H1 (cell line): Measurements from ENCODE around the gene PFN3. TPM values are rescaled to one million over a fixed set of nuclear protein-coding genes. Genes with fewer than 3 reads are reported as not detected.
A peak's percentile ranks its signal among the peaks of the same experiment; 100 is the strongest.

Experiments
- CTCF ChIA-PET: fragments of 300-600 bp; sonication (Branson Sonifier 250); formaldehyde crosslinking; loops from one replicate; lab custom pipeline; 2021; ENCODE audit not compliant: partially characterized antibody; lab: Charles Lee
- POLR2A ChIA-PET: fragments of 300-600 bp; sonication (Branson Sonifier 250); formaldehyde crosslinking; loops from one replicate; lab custom pipeline; 2021; ENCODE audit warnings: inconsistent platforms; ENCODE audit not compliant: partially characterized antibody; lab: Charles Lee
- DNase-seq, 2 experiments: peaks; one replicate each; pipeline versions ENCODE4 v3.0.0 to v3.0.0-alpha.2; 2010 to 2022; ENCODE audit warnings: low spot score in 2 of 2, low read depth in 1 of 2, mixed read lengths in 1 of 2
- FAIRE-seq: peaks from 2 replicates; lab custom pipeline; 2011; peaks lifted over from hg19 to GRCh38; lab: Jason Lieb, UNC
- H2AFZ ChIP-seq: 2 replicates; pipeline ENCODE4 v1.8.1; 2012; ENCODE audit warnings: low read length, inconsistent platforms
- H2AK5ac ChIP-seq: 2 replicates; pipeline ENCODE4 v1.6.1; 2013; ENCODE audit warnings: low read depth, low read length
- H2BK120ac ChIP-seq: replicated peaks from 2 replicates; pipeline ENCODE3; 2013; ENCODE audit warnings: low read depth, low read length, inconsistent platforms
- H2BK12ac ChIP-seq: 2 replicates; pipeline ENCODE4 v1.6.1; 2013; ENCODE audit warnings: low read depth, low read length
- H2BK15ac ChIP-seq: 2 replicates; pipeline ENCODE4 v1.6.1; 2013; ENCODE audit warnings: low read length
- H2BK20ac ChIP-seq: 2 replicates; pipeline ENCODE4 v1.6.1; 2013; ENCODE audit warnings: low read length
- H2BK5ac ChIP-seq: 2 replicates; pipeline ENCODE4 v1.6.1; 2013; ENCODE audit warnings: low read depth, low read length
- H3K14ac ChIP-seq: 2 replicates; pipeline ENCODE4 v1.6.1; 2013; ENCODE audit warnings: inconsistent platforms; ENCODE audit not compliant: insufficient read length
- H3K18ac ChIP-seq: 2 replicates; pipeline ENCODE4 v1.6.1; 2013; ENCODE audit warnings: low read length; ENCODE audit errors: extremely low read depth
- H3K23ac ChIP-seq: 2 replicates; pipeline ENCODE4 v1.6.1; 2013; ENCODE audit warnings: inconsistent platforms; ENCODE audit not compliant: insufficient read length
- H3K23me2 ChIP-seq: 2 replicates; pipeline ENCODE4 v1.6.1; 2013; ENCODE audit warnings: low read depth, low read length
- H3K27ac ChIP-seq: 2 replicates; pipeline ENCODE4 v1.6.1; 2011; ENCODE audit warnings: low read depth, low read length, inconsistent platforms
- H3K27me3 ChIP-seq, 4 experiments: replicated peaks in 1 of 4; 1 replicate in 1 of 4; 2 replicates in 3 of 4; pipeline versions ENCODE4 v1.6.1 to v1.8.1; 2011 to 2013; ENCODE audit warnings: low read length in 3 of 4, mild to moderate bottlenecking in 3 of 4, inconsistent platforms in 2 of 4, mixed read lengths in 2 of 4, moderate library complexity in 1 of 4; ENCODE audit not compliant: control insufficient read depth in 3 of 4, insufficient read depth in 3 of 4; ENCODE audit errors: extremely low read depth in 1 of 4
- H3K36me3 ChIP-seq, 4 experiments: 2 replicates each; pipeline versions ENCODE4 v1.6.1 to v1.8.1; 2011 to 2013; ENCODE audit warnings: mild to moderate bottlenecking in 4 of 4, low read length in 3 of 4, moderate library complexity in 2 of 4, control low read depth in 1 of 4, inconsistent platforms in 1 of 4; ENCODE audit not compliant: insufficient read depth in 4 of 4, control insufficient read depth in 2 of 4
- H3K4ac ChIP-seq: replicated peaks from 2 replicates; pipeline ENCODE3; 2013; ENCODE audit warnings: low read length, low read depth, mixed read lengths, inconsistent platforms; ENCODE audit not compliant: insufficient read length
- H3K4me1 ChIP-seq, 4 experiments: replicated peaks in 1 of 4; 1 replicate in 1 of 4; 2 replicates in 3 of 4; pipeline versions ENCODE4 v1.6.1 to v1.8.1; 2011 to 2013; ENCODE audit warnings: low read length in 3 of 4, inconsistent platforms in 2 of 4, mixed read lengths in 1 of 4; ENCODE audit not compliant: insufficient read depth in 4 of 4, control insufficient read depth in 3 of 4
- H3K4me2 ChIP-seq, 2 experiments: 2 replicates each; pipeline versions ENCODE4 v1.6.1 to v1.8.1; 2011 to 2013; ENCODE audit warnings: low read depth in 2 of 2, low read length in 2 of 2, control low read depth in 1 of 2, inconsistent platforms in 1 of 2, mild to moderate bottlenecking in 1 of 2; ENCODE audit not compliant: insufficient read depth in 1 of 2
- H3K4me3 ChIP-seq, 4 experiments: fragments of 200-600, 300-600 bp in 1 of 4; sonication (generic), shearing (Covaris generic), sonication (Bioruptor Twin) in 1 of 4; 2 replicates each; pipeline versions ENCODE4 v1.5.1 to v1.8.1; 2011 to 2016; ENCODE audit warnings: low read length in 4 of 4, low read depth in 3 of 4, control low read depth in 2 of 4, inconsistent platforms in 2 of 4, mild to moderate bottlenecking in 2 of 4, mixed read lengths in 1 of 4, moderate library complexity in 1 of 4; ENCODE audit not compliant: insufficient read depth in 2 of 4; ENCODE audit errors: extremely low read depth in 1 of 4
- H3K56ac ChIP-seq: replicated peaks from 2 replicates; pipeline ENCODE3; 2013; ENCODE audit warnings: low read depth, mild to moderate bottlenecking, mixed read lengths, low read length, inconsistent platforms; ENCODE audit not compliant: insufficient read length
- H3K79me1 ChIP-seq: 2 replicates; pipeline ENCODE4 v1.6.1; 2013; ENCODE audit warnings: low read depth, low read length, control low read depth
- H3K79me2 ChIP-seq, 2 experiments: 2 replicates each; pipeline versions ENCODE4 v1.6.1 to v1.8.1; 2012 to 2013; ENCODE audit warnings: low read length in 2 of 2, mild to moderate bottlenecking in 2 of 2, inconsistent platforms in 1 of 2; ENCODE audit not compliant: insufficient read depth in 2 of 2, control insufficient read depth in 1 of 2
- H3K9ac ChIP-seq, 4 experiments: replicated peaks in 1 of 4; 1 replicate in 1 of 4; 2 replicates in 3 of 4; pipeline versions ENCODE4 v1.6.1 to v1.8.1; 2011 to 2013; ENCODE audit warnings: low read depth in 3 of 4, low read length in 3 of 4, control low read depth in 2 of 4, mild to moderate bottlenecking in 2 of 4, moderate library complexity in 2 of 4, inconsistent platforms in 1 of 4; ENCODE audit errors: extremely low read depth in 1 of 4
- H3K9me3 ChIP-seq, 2 experiments: 2 replicates each; pipeline versions ENCODE4 v1.6.1 to v1.8.1; 2012 to 2013; ENCODE audit warnings: mild to moderate bottlenecking in 2 of 2, moderate library complexity in 2 of 2, control low read depth in 1 of 2, inconsistent platforms in 1 of 2, low read depth in 1 of 2, low read length in 1 of 2, mixed read lengths in 1 of 2; ENCODE audit not compliant: insufficient read depth in 2 of 2
- H4K20me1 ChIP-seq, 2 experiments: replicated peaks in 1 of 2; 2 replicates each; pipeline versions ENCODE3 to v1.8.1; 2011 to 2013; ENCODE audit warnings: inconsistent platforms in 2 of 2, low read length in 2 of 2, mild to moderate bottlenecking in 1 of 2; ENCODE audit not compliant: insufficient read depth in 2 of 2, control insufficient read depth in 1 of 2
- H4K5ac ChIP-seq: 2 replicates; pipeline ENCODE4 v1.6.1; 2013; ENCODE audit warnings: low read length, low read depth, mixed read lengths, inconsistent platforms; ENCODE audit not compliant: insufficient read length
- H4K8ac ChIP-seq: 2 replicates; pipeline ENCODE4 v1.8.0; 2013; ENCODE audit warnings: mild to moderate bottlenecking, moderate library complexity, low read length, inconsistent platforms; ENCODE audit not compliant: insufficient read depth; ENCODE audit errors: extremely low read depth
- H4K91ac ChIP-seq: replicated peaks from 2 replicates; pipeline ENCODE3; 2013; ENCODE audit warnings: low read length, mixed read lengths, inconsistent platforms; ENCODE audit not compliant: insufficient read length
- ATF2 ChIP-seq: IDR thresholded peaks from 2 replicates; pipeline ENCODE4 v1.6.1; 2012; ENCODE audit warnings: low read length, inconsistent platforms
- BACH1 ChIP-seq: IDR thresholded peaks from 2 replicates; pipeline ENCODE4 v1.6.1; 2012; ENCODE audit warnings: low read length, improper control_type of control experiment
- CBX8 ChIP-seq: fragments of 300-800, 300-1000 bp; sonication (generic); IDR thresholded peaks from 2 replicates; pipeline ENCODE4 v1.7.1; 2016; ENCODE audit warnings: low read depth, low read length, borderline replicate concordance
- CHD1 ChIP-seq: IDR thresholded peaks from 2 replicates; pipeline ENCODE4 v1.6.1; 2012; ENCODE audit warnings: low read depth, low read length, improper control_type of control experiment
- CHD2 ChIP-seq: IDR thresholded peaks from 2 replicates; pipeline ENCODE4 v1.6.1; 2012; ENCODE audit warnings: low read length, improper control_type of control experiment
- EGR1 ChIP-seq: IDR thresholded peaks from 2 replicates; pipeline ENCODE4 v1.6.1; 2011; ENCODE audit warnings: low read depth, low read length, borderline replicate concordance
- EP300 ChIP-seq, 2 experiments: IDR thresholded peaks; 1 replicate in 1 of 2; 2 replicates in 1 of 2; pipeline ENCODE4 v1.6.1; 2011 to 2012; ENCODE audit warnings: low read depth in 2 of 2, low read length in 2 of 2, mild to moderate bottlenecking in 2 of 2, borderline replicate concordance in 1 of 2, inconsistent platforms in 1 of 2, moderate library complexity in 1 of 2
- KDM4A ChIP-seq: IDR thresholded peaks from one replicate; pipeline ENCODE4 v1.7.1; 2012; ENCODE audit warnings: low read depth, mild to moderate bottlenecking, moderate library complexity, low read length, inconsistent platforms; ENCODE audit not compliant: severe bottlenecking
- TAF1 ChIP-seq: IDR thresholded peaks from 2 replicates; pipeline ENCODE4 v1.6.1; 2011; ENCODE audit warnings: mild to moderate bottlenecking, low read depth, low read length
- TEAD4 ChIP-seq: IDR thresholded peaks from 2 replicates; pipeline ENCODE4 v1.6.1; 2012; ENCODE audit warnings: low read depth, low read length, inconsistent platforms, mixed read lengths
- USF2 ChIP-seq: IDR thresholded peaks from 2 replicates; pipeline ENCODE4 v1.6.1; 2011; ENCODE audit warnings: low read length, improper control_type of control experiment
- WGBS, 2 experiments: shearing (Covaris generic) in 1 of 2; methylation state at CpG; one replicate each; pipeline versions ENCODE4 v1.1.6 to v1.1.7; 2013 to 2015; ENCODE audit warnings: low lambda C conversion rate in 2 of 2, mixed read lengths in 2 of 2, inconsistent platforms in 1 of 2, low coverage in 1 of 2, missing lambda C conversion rate in 1 of 2; ENCODE audit not compliant: insufficient replicate concordance in 2 of 2, insufficient coverage in 1 of 2, insufficient read length in 1 of 2; ENCODE audit errors: extremely low coverage in 1 of 2, missing lambda C conversion rate in 1 of 2; 5-methylcytosine and 5-hydroxymethylcytosine counted together
- polyA plus RNA-seq, 7 experiments: library from polyadenylated mRNA; depleted of rRNA in 3 of 7; stranded (reverse) in 5 of 7; unstranded in 2 of 7; fragments of >200 nt in 5 of 7; fragments of 200-250 nt in 2 of 7; gene quantifications; 1 replicate in 5 of 7; 2 replicates in 1 of 7; 4 replicates in 1 of 7; pipeline versions ENCODE4 v1.2.1 to v1.2.3, GENCODE V29; 2011 to 2013; ENCODE audit warnings: missing spikeins in 2 of 7, mixed read lengths in 2 of 7
- total RNA-seq: library from RNA; stranded (reverse); fragmentation: NEBNext Ultra II Directional; extraction: Animal tissue kit (Norgen Biotek cat#: 25700); gene quantifications from 2 replicates; pipeline ENCODE4 v1.2.1, GENCODE V29; 2021

The PFN3 gene
- total and polyA plus RNA-seq, 2 of the 8 experiments (the other 6 are each of a cell fraction or from before 2014, with no cell fraction given), result not detected

- no peak overlapping the region for H3K23ac ChIP-seq
- H2BK12ac ChIP-seq, result peak overlapping the region; percentile 84; the same call in 1 of the 2 replicates
- peak overlapping the region; percentile 86; the same call in 1 of the 2 replicates for H4K8ac ChIP-seq
- no peak overlapping the region for H3K18ac ChIP-seq
- no peak overlapping the region for H2BK15ac ChIP-seq
- POLR2A ChIA-PET, result interaction anchor here (0.7 to 10.8 kb wide), 3 partner anchors 12 to 58 kb away, joined by 3 to 143 read pairs (median 5); partner anchors contain the start of gene PRR7
- no peaks in the 10 kb centered on the region for H3K23me2 ChIP-seq
- H3K9me3 ChIP-seq, result no peaks in the 10 kb centered on the region
- peaks cover 0 to 16% (median 9%) of the 10 kb centered on the region in 4 experiments; a peak in 6 of 7 replicates for H3K27me3 ChIP-seq
- H4K20me1 ChIP-seq, result no peaks in the 10 kb centered on the region
- no peak overlapping the region for H2BK120ac ChIP-seq
- WGBS, 2 experiments, result 89% methylated on average over 8 of the region's 10 CpGs; no CpG with 5 or more reads in 1 of the 2 experiments
- H2AFZ ChIP-seq, result no peak overlapping the region
- no peak overlapping the region for H3K9ac ChIP-seq
- no peaks in the 10 kb centered on the region; a peak in 1 of 7 replicates for H3K4me1 ChIP-seq
- no peak for DNase-seq
- no peak for FAIRE-seq
- no peak overlapping the region for H3K27ac ChIP-seq
- H3K4me2 ChIP-seq, result no peak overlapping the region
- H3K36me3 ChIP-seq, result no peaks in the 10 kb centered on the region
- H3K56ac ChIP-seq, result no peak overlapping the region
- H3K4me3 ChIP-seq, result no peak overlapping the region
- H2BK5ac ChIP-seq, result no peak overlapping the region
- no peak overlapping the region for H3K14ac ChIP-seq
- no peaks in the 10 kb centered on the region for H3K79me2 ChIP-seq
- no peak overlapping the region for H2AK5ac ChIP-seq
- CTCF ChIA-PET, result interaction anchor here (1.0 to 18.7 kb wide), 3 partner anchors 9 to 24 kb away, joined by 3 to 363 read pairs (median 4); no protein-coding TSS in a partner anchor
- no peak overlapping the region for H4K91ac ChIP-seq
- H3K4ac ChIP-seq, result no peak overlapping the region
- H2BK20ac ChIP-seq, result 0 out of 2 replicates have a peak overlapping the region, but pooled peaks have one; percentile 48
- H3K79me1 ChIP-seq, result no peaks in the 10 kb centered on the region
- no peak overlapping the region for H4K5ac ChIP-seq
- TF ChIP-seq CBX8 (no peak), TAF1 (no peak), CHD1 (no peak), TEAD4 (no peak), EGR1 (no peak), USF2 (no peak), BACH1 (no peak), ATF2 (no peak), KDM4A (no peak), CHD2 (no peak), EP300 (IDR thresholded peaks at IDR 0.05; ENCODE audit: borderline replicate concordance in 1 of 2, low read depth in 2 of 2, low read length in 2 of 2) (no peak)
These were observed 3.7 kb downstream of the PFN3 start for GRCh38 chr5:177396807-177397206.
